Neural crest cell (in vitro differentiated cells): ENCODE results near the gene SORL1-AS1.

Experiments
- DNase-seq: peaks from one replicate; pipeline ENCODE4 v3.0.0; 2021; ENCODE audit warnings: low read depth, mixed read lengths, low spot score
- H3K27ac Mint-ChIP-seq: one replicate; pipeline ENCODE4 v1.8.0; 2021; ENCODE audit warnings: mild to moderate bottlenecking, mixed read lengths; ENCODE audit not compliant: unreplicated experiment
- H3K27me3 Mint-ChIP-seq: 2 replicates; pipeline ENCODE4 v1.8.0; 2021; ENCODE audit warnings: low read depth, mild to moderate bottlenecking, mixed read lengths
- H3K36me3 Mint-ChIP-seq: 2 replicates; pipeline ENCODE4 v1.8.0; 2021; ENCODE audit warnings: low read depth, mild to moderate bottlenecking, mixed read lengths
- H3K4me1 Mint-ChIP-seq: 2 replicates; pipeline ENCODE4 v1.8.0; 2021; ENCODE audit warnings: mixed read lengths
- H3K4me3 Mint-ChIP-seq: one replicate; pipeline ENCODE4 v1.8.0; 2021; ENCODE audit warnings: mild to moderate bottlenecking, mixed read lengths
- H3K9me3 Mint-ChIP-seq: 2 replicates; pipeline ENCODE4 v1.8.0; 2021; ENCODE audit warnings: mixed read lengths
- TF ChIP-seq, protein P1 (sequence below): fragments of 200-600 bp; sonication (generic); conservative IDR thresholded peaks from 2 replicates; pipeline ENCODE4 v1.5.0; 2021; ENCODE audit warnings: antibody characterized with exemption, mild to moderate bottlenecking

SORL1-AS1 gene

DNA sequence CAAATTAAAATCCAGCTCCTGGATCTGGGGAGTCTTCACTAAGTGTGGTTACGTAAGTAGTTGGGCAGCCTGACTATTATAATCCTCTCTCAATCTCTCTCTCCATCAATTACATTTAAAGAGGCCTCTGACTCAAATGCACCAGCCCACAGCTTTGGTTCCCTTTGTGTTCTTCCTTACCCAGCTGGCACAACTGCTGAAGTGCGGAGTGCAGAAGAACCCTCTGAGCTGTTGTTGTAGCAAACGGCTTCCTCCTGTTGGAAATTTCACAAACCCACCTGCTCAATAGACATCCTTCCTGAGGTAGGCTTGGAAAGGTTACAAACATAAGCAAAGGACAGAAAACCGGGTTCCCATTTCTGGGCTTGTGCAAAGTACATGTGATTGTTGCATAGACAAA lies 17.6 kb downstream of the SORL1-AS1 start:
- no peaks in the 10 kb centered on the region for H3K36me3 Mint-ChIP-seq
- TF ChIP-seq, protein P1, sequence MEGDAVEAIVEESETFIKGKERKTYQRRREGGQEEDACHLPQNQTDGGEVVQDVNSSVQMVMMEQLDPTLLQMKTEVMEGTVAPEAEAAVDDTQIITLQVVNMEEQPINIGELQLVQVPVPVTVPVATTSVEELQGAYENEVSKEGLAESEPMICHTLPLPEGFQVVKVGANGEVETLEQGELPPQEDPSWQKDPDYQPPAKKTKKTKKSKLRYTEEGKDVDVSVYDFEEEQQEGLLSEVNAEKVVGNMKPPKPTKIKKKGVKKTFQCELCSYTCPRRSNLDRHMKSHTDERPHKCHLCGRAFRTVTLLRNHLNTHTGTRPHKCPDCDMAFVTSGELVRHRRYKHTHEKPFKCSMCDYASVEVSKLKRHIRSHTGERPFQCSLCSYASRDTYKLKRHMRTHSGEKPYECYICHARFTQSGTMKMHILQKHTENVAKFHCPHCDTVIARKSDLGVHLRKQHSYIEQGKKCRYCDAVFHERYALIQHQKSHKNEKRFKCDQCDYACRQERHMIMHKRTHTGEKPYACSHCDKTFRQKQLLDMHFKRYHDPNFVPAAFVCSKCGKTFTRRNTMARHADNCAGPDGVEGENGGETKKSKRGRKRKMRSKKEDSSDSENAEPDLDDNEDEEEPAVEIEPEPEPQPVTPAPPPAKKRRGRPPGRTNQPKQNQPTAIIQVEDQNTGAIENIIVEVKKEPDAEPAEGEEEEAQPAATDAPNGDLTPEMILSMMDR, result no peak
- H3K27me3 Mint-ChIP-seq, result peaks cover 8% of the 10 kb centered on the region
- H3K4me1 Mint-ChIP-seq, result no peaks in the 10 kb centered on the region
- no peaks in the 10 kb centered on the region for H3K9me3 Mint-ChIP-seq
- no peak overlapping the region for H3K27ac Mint-ChIP-seq
- DNase-seq, result no peak
- no peak overlapping the region for H3K4me3 Mint-ChIP-seq

DNA sequence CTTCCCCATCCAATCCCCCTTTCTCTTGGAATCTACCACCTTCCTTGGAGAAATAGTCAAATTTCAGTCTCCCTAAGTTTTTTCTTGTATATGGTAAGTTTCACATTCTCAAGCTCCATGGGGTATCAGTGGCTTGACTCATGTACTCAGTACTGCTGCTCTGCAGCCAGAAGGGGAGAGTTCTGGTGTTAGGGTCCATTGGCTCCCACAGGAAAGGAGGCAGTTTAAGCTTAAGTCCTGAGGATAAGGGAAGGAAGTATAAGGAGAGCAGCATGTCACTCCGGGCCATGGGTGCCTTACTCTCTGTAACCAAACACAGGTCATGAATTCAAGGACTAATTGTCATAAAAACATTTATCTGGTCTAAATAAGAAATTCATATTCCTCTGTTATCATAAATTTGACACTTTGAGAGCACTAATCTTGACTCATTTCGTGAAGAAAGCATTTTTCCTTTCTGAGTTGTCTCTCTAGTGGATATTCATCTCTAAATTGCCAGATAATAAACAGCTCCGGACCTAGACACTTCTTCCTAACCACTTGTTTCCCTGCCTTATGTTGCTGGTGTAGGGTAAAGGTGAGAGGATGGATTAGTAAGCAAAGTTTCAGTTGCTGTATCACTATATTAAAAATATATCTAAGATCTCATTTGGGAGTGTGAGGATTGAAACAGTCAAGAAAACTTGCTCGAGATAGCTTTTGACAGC lies 20.8 kb downstream of the SORL1-AS1 start:
- peaks cover 11% of the 10 kb centered on the region for H3K27me3 Mint-ChIP-seq
- no peaks in the 10 kb centered on the region for H3K9me3 Mint-ChIP-seq
- H3K36me3 Mint-ChIP-seq, result no peaks in the 10 kb centered on the region
- no peak overlapping the region for H3K27ac Mint-ChIP-seq
- no peak overlapping the region for H3K4me3 Mint-ChIP-seq
- TF ChIP-seq, protein P1, result no peak
- no peak for DNase-seq
- H3K4me1 Mint-ChIP-seq, result peaks cover under 1% of the 10 kb centered on the region

DNA sequence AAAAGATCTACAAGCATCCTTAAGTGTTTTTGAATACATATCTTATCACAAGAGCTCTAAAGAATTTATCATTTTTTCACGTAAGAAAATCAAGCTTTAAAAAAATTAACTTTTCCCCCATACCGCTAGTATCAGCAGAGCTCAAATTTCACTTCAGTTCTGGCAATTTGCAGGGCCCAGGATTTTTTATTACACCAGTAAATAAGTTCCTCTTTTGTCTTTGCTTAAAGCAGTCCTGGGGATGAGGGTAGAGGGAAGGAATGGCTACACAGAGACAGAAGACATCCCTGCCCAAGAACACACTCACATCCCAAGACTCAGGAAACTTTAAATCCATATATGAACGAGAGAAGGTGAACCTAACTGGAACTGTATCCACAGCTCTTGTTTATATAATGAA lies 23.2 kb downstream of the SORL1-AS1 start:
- H3K27me3 Mint-ChIP-seq, result peaks cover 15% of the 10 kb centered on the region
- DNase-seq, result no peak
- no peaks in the 10 kb centered on the region for H3K9me3 Mint-ChIP-seq
- TF ChIP-seq, protein P1, result no peak
- no peak overlapping the region for H3K27ac Mint-ChIP-seq
- peaks cover under 1% of the 10 kb centered on the region for H3K36me3 Mint-ChIP-seq
- H3K4me1 Mint-ChIP-seq, result peaks cover 5% of the 10 kb centered on the region
- no peak overlapping the region for H3K4me3 Mint-ChIP-seq

DNA sequence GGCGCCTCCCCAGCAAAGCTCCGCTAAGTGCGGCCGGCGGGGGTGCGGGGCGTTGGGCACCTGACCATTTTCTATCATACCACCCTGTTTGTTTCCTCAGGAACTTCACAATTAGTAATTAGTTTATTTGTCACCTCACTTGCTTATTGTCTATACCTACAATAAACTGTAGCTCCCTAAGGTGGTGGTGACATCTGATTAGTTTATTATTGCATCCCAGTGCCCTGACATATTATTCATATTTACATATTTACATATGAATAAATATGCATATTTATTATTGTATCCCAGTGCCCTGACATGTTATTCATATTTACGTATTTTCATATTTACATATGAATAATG lies 25.4 kb downstream of the SORL1-AS1 start:
- TF ChIP-seq, protein P1, result peak; percentile 4
- Mint-ChIP-seq H3K4me1 (peaks cover 5% of the 10 kb centered on the region), H3K9me3 (no peaks in the 10 kb centered on the region), H3K27ac (no peak overlapping the region), H3K4me3 (no peak overlapping the region), H3K27me3 (peaks cover 15% of the 10 kb centered on the region), H3K36me3 (peaks cover 2% of the 10 kb centered on the region)
- no peak for DNase-seq

DNA sequence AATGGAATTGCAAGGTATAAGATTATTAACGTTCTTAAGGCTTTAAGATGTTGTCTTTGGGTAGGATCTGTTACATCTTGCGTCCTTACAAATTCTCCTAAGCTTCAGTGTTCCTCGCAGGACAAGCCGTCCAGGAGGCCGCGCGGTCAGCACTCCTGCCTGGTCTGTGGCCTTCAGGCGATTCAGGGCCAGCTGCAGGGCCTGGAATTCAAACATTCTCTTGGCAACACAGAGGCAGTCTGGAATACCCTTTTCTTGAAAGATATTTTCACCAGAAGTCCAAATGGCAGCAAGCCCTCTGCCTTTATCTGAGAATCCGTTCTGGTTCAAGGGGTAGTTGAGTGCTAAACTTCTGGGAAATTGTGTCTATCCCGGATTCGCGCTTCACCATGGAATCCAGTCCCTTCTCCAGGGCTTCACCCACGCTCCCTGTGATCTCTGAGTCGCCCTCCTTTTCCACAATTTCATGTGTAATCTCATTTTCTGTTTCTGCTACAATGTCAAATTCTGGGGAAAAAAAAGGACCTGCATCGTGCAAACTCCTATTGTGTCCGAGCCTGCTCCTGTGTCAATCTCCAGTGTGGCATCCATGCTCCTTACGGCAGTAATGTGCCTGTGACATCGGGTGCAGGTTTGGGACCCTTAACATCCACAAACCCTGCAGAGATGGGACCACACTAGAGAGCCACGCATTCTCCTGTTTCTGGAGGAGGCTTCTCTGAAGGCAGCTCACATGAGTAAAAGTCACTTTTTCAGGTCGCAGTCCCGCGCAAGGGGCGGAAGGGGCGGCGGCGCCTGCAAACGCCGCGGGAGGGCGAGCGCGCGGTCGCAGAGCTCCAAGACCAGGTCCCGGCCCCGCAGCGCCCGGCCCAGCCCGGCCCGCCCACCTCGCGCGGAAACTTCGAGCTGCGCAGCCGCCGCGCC lies 26.0 kb downstream of the SORL1-AS1 start:
- Mint-ChIP-seq H3K4me3 (peak overlapping the region; percentile 72), H3K36me3 (peaks cover 2% of the 10 kb centered on the region), H3K27ac (no peak overlapping the region), H3K27me3 (peaks cover 15% of the 10 kb centered on the region), H3K9me3 (no peaks in the 10 kb centered on the region), H3K4me1 (peaks cover 5% of the 10 kb centered on the region)
- DNase-seq, result peak; percentile 26
- TF ChIP-seq, protein P1, result peak; percentile 22
